ENCODE data around the gene TSNAXIP1.
"Not testable (repeated sequence)": the region's sequence is repeated elsewhere in the genome, so short reads cannot be mapped to it uniquely, and the experiment has no call there.

Gene TSNAXIP1

DNA sequence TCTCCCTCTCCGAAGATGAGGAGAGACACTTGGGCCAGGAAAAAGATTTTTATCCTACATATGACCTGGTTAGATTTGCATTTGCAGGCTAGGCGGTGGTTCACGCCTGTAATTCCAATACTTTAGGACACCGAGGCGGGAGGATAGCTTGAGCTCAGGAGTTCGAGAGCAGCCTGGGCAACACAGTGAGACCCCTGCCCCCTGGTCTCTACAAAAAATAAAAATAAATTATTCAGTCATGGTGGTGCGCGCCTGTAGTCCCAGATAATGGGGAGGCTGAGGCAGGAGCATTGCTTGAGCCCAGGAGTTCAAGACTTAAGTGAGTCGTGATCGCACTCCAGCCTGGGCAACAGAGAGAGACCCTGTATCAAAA is 27.5 kb downstream of the TSNAXIP1 start:
- DNase-seq: no peak

DNA sequence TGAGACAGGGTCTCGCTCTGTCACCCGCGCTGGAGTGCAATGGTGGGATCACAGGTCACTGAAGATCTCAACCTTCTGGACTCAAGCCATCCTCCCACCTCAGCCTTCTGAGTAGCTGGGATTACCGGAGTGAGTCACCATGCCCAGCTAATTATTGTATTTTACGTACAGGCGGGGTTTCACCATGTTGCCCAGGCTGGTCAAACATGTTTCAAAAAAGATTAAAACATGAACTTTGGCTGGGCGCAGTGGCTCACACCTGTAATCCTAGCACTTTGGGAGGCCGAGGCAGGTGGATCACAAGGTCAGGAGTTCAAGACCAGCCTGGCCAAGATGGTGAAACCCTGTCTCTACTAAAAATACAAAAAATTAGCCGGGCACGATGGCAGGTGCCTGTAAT is 30.5 kb downstream of the TSNAXIP1 start:
- not testable (repeated sequence) for DNase-seq

DNA sequence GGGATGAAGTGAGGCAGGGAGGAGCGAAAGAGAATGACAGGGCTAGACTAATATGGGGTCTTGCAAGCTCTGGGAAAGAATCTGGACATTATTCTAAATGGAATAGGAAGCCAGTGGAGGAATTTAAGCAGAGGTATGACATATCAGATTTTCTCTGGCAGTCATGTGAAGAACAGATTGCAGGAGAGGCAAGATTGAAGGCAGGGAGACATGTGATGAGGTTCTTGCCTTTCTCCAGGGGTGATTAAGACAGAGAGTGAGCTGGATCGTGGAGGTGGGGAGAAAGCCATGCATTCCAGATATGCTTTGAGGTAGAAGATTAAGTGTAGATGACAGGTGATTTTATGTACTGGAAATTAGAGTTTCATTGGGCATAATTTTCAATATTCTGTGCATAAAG is 31.1 kb downstream of the TSNAXIP1 start:
- no peak for DNase-seq

DNA sequence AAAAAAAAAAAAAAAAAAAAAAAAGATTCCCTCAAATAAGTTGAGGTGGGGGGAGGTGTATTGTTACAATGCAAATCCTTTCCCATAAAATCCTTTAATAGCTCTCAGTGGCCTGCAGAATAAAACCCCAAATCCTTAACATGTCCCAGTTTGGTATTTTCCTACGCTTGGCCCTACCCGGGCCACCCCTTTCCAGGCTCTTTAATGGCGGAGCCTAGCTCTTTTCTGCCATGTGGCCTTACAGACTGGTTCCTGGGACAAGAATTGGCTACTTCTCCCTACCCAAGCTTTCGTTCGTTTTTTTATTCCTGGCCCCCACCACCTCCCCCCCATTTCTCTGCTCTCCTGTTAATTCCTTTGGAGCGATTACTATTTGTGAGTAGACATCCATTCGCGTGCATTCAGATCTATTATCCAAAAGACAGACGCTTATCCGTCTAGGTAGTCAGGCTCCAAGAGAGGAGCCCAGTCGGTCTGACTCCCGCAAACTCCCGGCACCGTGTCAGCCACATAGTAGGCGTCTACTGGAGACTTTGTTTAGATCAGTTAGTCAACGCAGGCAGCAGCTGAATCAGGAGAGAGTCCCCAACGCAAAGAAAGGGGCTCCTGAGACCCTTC is 34.6 kb downstream of the TSNAXIP1 start:
- DNase-seq: no peak

DNA sequence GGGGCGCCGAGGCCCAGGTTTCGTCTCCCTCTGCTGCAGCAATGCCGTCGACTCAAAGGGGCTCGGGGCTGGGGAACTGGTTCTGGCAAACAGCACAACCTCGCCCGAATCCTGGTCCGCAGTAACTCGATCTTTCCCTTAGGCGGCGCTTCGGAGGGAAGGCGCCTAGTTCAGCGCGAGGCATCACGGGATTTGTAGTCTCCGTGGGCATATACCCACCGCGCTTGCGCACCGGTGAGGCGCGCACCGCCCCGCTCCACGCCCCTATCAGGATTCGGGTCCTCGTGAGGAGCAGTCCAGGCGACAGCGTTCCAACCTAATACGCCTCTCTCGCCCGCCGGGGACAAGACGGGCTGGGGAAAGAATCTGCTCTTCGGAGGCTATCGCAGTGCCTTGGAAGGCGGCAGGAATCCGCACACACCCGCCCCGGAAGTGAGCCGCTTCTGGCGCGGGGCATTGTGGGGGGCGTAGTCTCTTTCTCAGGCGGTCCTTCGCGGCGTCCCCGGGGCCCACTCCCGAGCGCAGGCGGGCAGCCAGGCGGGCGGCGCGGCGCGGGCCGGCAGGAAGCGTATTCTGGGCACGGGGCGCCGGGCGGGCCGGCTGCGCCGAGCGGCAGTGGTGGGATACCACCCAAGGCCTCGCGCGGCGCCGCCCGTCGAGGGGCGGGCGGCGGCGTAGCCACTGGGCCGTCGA is 35.3 kb downstream of the TSNAXIP1 start, which contains the start of gene THAP11:
Gene THAP11, plus strand, starts transcription at position 505 of the 693 bp plus-strand sequence. CDS start 235 bp downstream, outside the sequence.
- peak; percentile 94 for DNase-seq

DNA sequence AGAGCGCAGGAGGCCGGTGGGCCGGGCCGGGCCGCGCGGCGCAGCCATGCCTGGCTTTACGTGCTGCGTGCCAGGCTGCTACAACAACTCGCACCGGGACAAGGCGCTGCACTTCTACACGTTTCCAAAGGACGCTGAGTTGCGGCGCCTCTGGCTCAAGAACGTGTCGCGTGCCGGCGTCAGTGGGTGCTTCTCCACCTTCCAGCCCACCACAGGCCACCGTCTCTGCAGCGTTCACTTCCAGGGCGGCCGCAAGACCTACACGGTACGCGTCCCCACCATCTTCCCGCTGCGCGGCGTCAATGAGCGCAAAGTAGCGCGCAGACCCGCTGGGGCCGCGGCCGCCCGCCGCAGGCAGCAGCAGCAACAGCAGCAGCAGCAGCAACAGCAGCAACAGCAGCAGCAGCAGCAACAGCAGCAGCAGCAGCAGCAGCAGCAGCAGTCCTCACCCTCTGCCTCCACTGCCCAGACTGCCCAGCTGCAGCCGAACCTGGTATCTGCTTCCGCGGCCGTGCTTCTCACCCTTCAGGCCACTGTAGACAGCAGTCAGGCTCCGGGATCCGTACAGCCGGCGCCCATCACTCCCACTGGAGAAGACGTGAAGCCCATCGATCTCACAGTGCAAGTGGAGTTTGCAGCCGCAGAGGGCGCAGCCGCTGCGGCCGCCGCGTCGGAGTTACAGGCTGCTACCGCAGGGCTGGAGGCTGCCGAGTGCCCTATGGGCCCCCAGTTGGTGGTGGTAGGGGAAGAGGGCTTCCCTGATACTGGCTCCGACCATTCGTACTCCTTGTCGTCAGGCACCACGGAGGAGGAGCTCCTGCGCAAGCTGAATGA is 36.0 kb downstream of the TSNAXIP1 start:
- peak; percentile 66 for DNase-seq

DNA sequence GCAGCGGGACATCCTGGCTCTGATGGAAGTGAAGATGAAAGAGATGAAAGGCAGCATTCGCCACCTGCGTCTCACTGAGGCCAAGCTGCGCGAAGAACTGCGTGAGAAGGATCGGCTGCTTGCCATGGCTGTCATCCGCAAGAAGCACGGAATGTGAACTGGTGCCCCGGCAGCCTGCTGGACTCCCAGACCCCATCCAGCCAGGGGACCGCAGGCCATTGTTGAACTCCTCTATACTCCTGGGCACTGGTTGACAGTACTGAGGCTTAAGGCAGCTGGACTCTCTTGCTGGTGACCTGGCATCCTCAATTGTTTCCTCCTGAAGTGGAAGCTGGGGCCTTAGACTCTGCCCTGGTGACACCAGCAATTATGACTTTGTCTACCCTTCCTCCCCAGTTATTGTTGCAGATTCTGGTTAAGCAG is 36.7 kb downstream of the TSNAXIP1 start:
- DNase-seq: no peak

DNA sequence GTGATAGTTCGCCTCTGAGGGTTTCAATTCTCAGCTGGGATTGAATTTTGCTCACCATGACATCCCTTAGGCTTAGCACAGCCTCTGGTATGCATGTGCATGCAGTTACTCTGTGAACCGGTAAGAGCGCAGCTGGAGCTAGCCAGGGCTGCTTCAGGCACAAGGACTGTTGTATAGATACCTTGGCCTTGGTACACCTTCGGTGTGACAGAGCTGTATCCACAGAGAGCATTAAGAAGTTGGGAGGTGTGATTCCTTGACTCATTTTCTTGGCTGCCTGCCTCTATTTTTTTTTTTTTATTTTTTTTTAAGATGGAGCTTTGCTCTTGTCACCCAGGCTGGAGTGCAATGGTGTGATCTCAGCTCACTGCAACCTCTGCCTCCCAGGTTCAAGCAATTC is 37.8 kb downstream of the TSNAXIP1 start:
- no peak for DNase-seq

DNA sequence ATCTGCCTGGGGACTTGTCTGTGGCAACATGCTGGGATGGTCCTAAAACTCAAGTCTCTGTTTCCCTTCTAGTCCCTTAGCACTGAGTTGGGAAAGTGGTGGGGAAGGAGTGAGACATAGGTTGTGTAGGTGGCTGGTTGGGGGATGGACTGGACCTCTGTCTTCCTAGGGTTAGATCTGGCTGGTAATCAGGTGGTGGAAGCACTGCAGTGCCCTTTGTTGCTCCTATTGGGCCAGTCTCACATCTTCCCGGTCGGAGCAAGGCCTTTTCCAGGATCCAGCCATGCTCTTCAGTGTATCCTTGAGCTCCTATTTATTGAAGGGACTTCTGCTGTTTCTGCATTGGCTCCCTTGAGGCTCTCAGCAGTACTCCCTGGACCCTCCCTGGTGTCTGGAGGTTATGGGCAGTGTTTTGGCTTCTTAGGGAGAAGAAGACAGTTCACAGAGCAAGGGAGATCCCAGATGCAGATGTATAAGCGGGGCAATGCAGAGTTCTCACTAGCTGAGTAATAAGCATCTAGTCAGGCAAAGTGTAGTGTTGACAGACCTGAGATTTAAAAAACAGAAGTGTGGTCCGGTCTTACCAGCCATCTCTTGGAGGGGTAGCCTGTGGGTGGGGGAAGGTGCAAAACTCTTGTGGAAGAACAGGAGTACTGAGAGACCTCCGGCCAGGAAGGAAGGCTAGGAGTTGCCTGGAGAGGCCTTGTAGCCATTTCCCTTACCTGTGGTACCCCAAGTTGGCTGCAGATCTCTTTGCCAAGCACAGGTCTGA is 38.8 kb downstream of the TSNAXIP1 start:
- DNase-seq: no peak

DNA sequence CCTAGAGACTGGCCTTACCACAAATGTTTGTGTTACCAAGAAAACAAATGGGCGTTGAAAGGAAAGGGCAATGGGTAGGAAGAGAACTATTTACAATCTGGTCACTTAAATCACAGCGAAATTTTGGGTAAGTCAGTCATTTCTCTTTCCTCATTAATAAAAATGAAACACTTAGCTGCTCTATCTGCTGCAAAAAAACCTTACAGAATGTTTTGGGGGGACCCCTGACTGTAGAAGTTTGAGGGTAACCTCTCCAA is 39.3 kb downstream of the TSNAXIP1 start:
- no peak for DNase-seq

DNA sequence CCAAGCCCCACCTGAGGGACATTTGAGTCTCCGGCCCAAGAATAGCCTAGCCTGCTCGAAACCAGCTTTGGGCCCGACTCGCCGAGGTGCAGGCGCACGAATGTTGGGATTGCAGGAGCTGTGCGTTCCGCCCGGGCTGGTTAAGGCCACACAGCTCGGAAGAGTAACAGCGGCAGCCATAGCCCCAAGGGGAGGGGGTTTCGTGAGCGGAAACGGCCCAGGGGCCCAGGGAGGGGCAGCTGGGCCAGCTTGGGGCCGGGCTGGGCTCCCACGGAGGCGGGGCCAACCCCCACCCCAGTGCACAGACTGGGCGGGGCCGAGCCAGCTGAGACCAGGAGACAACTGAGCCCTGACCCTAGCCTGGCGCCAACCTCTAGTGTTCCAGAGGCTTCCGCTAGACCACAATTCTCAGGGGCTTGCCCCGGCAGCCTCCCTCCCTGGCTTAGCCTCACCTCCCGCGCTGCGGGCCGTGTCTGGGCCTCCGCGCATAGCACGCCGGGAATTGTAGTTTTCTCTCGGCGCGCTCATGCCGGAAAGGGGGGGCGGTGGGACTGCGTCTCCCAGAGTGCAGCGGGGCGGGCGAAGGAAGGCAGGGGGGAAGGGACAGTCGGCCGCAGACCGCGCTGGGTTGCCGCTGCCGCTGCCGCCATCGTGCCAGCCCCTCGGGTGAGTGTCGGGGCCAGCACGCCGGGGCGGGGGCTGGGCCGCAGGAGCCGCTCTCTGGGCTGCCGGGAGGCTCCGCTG is 39.8 kb downstream of the TSNAXIP1 start, which contains the start of gene NUTF2:
Gene NUTF2, plus strand, starts transcription at position 614 of the 744 bp plus-strand sequence. CDS start 18,198 bp downstream, outside the sequence.
- DNase-seq: peak; percentile 96

DNA sequence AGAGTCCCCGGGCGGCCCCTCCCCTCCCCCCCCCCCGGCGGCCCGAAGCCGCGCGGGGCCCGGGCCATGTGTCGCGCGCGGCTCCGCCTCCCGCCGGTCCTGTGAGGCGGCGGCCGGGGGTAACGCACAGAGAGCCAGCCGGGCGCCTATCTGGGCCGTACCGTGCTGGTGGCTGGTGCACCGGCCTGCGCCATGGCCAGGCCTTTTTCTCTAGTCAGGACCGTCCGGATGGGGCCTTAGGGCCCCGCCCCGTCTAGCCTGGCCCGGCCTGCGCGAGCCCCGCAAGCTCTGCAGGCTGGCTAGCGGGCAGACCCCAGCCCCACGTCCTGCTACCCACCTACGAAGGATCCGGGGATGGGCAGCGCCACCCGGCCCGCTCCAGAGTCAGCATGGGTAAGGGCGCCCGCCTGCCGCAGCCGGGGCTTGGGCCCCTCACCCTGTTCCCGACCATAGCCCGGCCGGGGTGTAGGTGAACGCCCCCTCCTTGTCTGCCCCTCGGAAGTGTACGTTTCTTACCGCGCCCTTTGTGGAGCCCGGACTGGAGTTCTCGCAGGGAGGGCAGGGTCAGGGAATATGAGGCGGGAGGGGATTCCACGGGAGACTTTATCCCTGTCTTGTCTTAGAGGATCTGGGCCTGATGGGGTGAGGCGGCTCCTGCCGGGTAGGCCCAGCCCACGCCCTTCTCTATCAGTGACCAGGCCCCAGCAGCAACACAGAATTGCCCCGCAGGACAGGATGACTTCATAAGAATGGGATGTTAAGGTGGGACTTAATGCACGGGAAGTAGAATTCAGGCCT is 40.6 kb downstream of the TSNAXIP1 start, which contains the start of gene CENPT:
Gene CENPT, minus strand, starts transcription at position 630 of the 798 bp plus-strand sequence. CDS start 13,834 bp downstream, outside the sequence.
- DNase-seq: peak; percentile 16

DNA sequence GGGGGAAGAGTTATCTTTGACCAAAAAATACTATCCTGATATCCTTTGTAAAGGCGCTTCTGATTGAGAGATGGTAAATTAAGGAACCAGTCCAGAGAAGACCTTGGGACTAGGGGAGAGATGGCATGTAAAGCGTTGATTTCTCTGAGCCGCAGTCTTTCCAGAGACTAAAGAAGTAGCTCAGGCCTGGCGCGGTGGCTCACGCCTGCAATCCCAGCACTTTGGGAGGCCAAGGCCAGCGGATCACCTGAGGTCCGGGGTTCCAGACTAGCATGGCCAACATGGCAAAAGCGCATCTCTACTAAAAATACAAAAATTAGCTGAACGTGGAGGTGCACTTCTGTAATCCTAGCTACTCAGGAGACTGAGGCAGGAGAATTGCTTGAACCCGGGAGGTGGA is 41.4 kb downstream of the TSNAXIP1 start:
- no peak for DNase-seq

DNA sequence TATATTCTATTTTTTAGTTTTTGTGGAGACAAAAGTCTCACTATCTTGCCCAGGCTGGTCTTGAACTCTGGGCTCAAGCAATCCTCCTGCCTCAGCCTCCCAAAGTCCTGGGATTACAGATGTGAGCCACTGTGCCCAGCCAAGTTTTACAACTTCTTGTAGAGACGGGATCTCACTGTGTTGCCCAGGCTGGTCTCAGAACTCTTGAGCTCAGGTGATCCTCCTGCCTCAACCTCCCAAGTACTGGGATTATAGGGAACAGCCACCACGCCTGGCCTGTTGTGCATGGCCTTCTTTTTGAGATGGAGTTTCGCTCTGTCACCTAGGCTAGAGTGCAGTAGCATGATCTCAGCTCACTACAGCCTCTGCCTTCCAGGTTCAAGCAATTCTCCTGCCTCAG is 47.0 kb downstream of the TSNAXIP1 start:
- DNase-seq: no peak

DNA sequence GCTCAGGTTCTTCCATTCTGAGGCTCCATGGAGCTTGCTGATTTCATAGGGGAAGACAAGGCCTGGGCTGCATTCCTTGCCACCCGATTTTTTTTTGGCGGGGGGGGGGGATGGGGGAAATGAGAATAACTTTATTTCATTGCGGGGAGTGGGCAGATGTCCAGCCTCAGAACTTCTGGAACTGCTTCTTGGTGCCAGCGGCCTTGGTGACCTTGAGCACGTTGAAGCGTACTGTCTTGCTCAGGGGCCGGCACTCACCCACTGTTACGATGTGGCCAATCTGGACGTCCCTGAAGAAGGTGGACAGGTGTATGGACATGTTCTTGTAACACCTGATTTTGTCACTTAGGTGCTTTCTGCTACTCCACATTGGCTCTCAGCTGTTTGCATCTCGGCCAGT is 49.1 kb downstream of the TSNAXIP1 start:
- DNase-seq: no peak

DNA sequence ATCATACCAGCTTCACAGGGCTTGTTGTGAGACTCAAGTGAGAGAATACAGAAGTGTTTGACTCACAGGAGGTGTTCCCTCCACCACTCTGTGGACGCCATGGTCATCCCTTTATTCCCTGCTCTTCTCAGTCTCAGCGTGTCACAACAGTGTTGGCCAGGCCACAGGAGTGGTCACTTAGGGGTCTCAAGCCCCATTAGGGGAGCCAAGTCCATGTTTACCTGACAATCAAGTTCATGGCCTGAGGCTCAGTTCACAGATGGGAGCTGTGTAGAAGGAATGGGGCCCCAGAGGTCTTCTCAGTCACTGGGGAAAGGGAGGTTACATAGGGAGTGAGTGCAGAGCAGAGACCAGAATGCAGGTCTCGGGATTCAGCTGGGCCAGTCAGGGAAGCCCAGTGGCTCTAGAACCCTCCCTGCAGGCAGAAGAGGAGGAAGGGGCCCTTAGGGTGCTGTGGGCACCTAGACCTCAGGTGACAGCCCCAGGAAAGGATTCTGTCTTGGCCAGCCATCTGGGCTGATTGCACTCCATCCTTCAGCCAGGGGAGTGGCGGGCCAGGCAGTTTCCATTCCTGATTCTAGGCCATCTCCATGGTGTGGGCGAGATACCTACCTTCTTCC is 50.3 kb downstream of the TSNAXIP1 start:
- no peak for DNase-seq

DNA sequence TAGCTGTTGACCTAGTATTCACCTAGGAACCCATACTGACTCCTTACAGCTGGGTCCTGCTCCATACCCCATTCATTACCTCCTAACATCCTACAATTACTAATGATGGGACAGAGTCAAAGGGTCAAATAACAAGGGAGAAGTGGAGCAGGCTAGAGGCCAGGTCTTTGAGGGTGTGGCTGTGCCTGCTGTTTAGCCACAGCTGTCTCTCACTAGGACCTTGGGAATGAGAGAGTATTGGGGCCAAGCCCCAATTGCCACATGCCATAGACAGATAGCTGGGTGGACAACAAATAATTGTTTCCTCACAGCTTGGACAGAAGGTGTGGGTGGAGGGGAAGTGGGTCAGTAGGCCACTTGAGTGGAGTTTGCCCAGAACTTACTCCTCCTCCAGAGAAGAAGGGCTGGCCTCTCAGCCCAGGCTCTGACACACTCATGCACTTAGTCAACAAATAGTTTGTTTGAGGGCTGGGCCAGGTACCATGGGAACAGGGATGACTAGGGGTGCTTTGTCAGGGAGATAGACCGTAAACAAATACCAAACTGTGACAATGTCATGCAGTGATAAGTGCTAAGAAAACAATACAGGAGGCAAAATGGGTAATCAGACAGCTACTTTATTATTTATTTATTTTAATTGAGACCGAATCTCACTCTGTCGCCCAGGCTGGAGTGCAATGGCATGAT is 51.0 kb downstream of the TSNAXIP1 start:
- DNase-seq: peak; percentile 40

DNA sequence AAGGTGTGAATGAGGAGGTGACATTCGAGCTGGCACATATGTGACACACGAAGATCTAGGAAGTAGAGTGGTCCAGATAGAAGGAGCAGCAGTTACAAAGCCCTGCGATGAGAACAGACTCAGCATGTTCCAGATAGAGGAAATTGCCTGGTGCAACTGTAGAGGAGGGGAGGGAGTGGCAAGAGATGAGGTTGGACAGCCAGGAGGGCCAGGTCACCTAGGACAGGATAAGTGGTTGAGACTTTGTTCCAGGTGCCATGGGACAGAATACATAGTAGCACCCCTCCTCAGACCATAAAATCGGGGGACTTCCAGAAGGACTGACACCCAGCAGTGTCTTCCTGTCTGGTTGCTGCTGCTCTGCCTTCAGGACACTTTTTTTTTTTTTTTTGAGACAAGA is 51.8 kb downstream of the TSNAXIP1 start:
- DNase-seq: no peak

DNA sequence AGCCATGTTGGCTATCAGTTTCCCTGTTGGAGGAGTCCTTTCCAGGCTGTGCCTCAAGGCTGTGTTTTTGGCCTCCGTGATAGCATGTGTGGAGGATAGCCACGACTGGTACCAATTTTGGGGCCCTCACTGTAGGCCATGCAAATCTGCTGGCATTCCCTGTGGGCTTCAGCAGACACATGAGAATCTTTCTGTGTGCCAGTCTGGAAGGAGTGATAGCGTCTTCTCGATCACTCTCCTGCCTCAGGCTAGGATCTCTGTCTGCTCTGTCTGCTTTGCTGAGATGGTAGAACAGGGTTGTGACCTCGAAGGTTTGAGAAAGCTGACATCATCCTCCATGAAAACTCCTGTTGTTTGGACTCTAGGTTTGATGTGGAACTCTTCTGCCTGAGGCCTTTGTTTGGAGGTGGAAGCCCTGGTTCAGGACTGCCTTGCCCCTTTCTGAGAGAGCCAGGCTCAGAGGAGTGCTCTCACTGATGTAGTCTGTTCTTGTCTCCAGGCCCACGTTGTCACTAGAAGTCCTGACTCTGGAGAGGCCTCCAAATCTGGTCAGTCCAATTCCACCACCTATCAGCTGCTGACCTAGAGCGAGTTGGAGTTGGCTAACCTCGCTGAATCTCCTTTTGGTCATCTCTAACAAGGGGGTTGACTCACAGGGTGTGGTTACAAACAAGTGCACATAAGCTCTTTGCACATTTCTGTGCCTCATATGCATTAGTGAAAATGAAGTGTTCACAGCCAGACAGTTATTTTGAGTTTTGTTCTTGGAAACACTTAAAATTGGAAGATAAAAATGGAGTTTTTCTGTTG is 54.1 kb downstream of the TSNAXIP1 start:
- no peak for DNase-seq

Measured in stimulated activated CD4-positive, alpha-beta T cell treated with anti-CD3 and anti-CD28 coated beads, Interleukin-1b, Interleukin-23, amount 100 ng/mL, for 48 hours (primary cell).